ENCODE results near the gene CCDC82. TPM values are rescaled to one million over a fixed set of nuclear protein-coding genes. Genes with fewer than 3 reads are reported as not detected.
A peak's percentile ranks its signal among the peaks of the same experiment; 100 is the strongest.

The CCDC82 gene
- total RNA-seq, 1 donor from 2014 or later: 26.2 TPM

- DNase-seq (ENCODE audit: low read depth): peak; percentile 48
- Histone ChIP-seq H4K20me1 (ENCODE audit: insufficient read depth, low read length) (peaks cover 12% of the 10 kb centered on the region), H3K4me3 (ENCODE audit: insufficient read depth, low read depth, low read length) (peak overlapping the region; percentile 97), H3K36me3 (ENCODE audit: insufficient read depth, low read length) (no peaks in the 10 kb centered on the region), H3K9ac (ENCODE audit: low read length) (peak overlapping the region; percentile 99), H2AFZ (ENCODE audit: low read depth, low read length) (peak overlapping the region; percentile 31), H3K4me1 (ENCODE audit: insufficient read depth, low read length) (peaks cover 44% of the 10 kb centered on the region), H3K9me3 (ENCODE audit: insufficient read depth, low read depth, low read length) (no peaks in the 10 kb centered on the region), H3K27ac (ENCODE audit: low read depth, low read length) (peak overlapping the region; percentile 92), H3K4me2 (ENCODE audit: low read length) (peak overlapping the region; percentile 92), H3K27me3 (ENCODE audit: insufficient read depth, low read length) (no peaks in the 10 kb centered on the region), H3K79me2 (ENCODE audit: insufficient read depth, low read length) (peaks cover 57% of the 10 kb centered on the region)
- TF ChIP-seq EZH2 (IDR thresholded peaks at IDR 0.05; ENCODE audit: insufficient read depth, low read length): no peak
- peaks cover 36% of the 10 kb centered on the region for H3K4me1 Mint-ChIP-seq (ENCODE audit: low read depth, unreplicated experiment)
- H3K27me3 Mint-ChIP-seq (ENCODE audit: low read depth, unreplicated experiment): no peaks in the 10 kb centered on the region
- peak overlapping the region; percentile 21 for H3K27ac Mint-ChIP-seq (ENCODE audit: unreplicated experiment)
- peaks cover 7% of the 10 kb centered on the region for H3K36me3 Mint-ChIP-seq (ENCODE audit: low read depth, unreplicated experiment)
- peak overlapping the region; percentile 88 for H3K4me3 Mint-ChIP-seq (ENCODE audit: unreplicated experiment)
- H3K9me3 Mint-ChIP-seq (ENCODE audit: unreplicated experiment): no peaks in the 10 kb centered on the region
- no peak for FAIRE-seq
Observed at GRCh38 chr11:96342014-96342960, 47.4 kb downstream of the CCDC82 start.

- peaks cover 44% of the 10 kb centered on the region for H3K4me1 ChIP-seq (ENCODE audit: insufficient read depth, low read length)
- H3K27ac ChIP-seq (ENCODE audit: low read depth, low read length): peak overlapping the region; percentile 92
- peaks cover 66% of the 10 kb centered on the region for H3K79me2 ChIP-seq (ENCODE audit: insufficient read depth, low read length)
- H3K27ac Mint-ChIP-seq (ENCODE audit: unreplicated experiment): peak overlapping the region; percentile 53
- H3K4me3 ChIP-seq (ENCODE audit: insufficient read depth, low read depth, low read length): peak overlapping the region; percentile 97
- peak overlapping the region; percentile 88 for H3K4me3 Mint-ChIP-seq (ENCODE audit: unreplicated experiment)
- H2AFZ ChIP-seq (ENCODE audit: low read depth, low read length): no peak overlapping the region
- peak overlapping the region; percentile 92 for H3K4me2 ChIP-seq (ENCODE audit: low read length)
- H3K9ac ChIP-seq (ENCODE audit: low read length): peak overlapping the region; percentile 99
- peaks cover 41% of the 10 kb centered on the region for H3K4me1 Mint-ChIP-seq (ENCODE audit: low read depth, unreplicated experiment)
- H3K27me3 Mint-ChIP-seq (ENCODE audit: low read depth, unreplicated experiment): no peaks in the 10 kb centered on the region
- H3K9me3 ChIP-seq (ENCODE audit: insufficient read depth, low read depth, low read length): no peaks in the 10 kb centered on the region
- H3K9me3 Mint-ChIP-seq (ENCODE audit: unreplicated experiment): no peaks in the 10 kb centered on the region
- peaks cover 12% of the 10 kb centered on the region for H4K20me1 ChIP-seq (ENCODE audit: insufficient read depth, low read length)
- no peaks in the 10 kb centered on the region for H3K36me3 ChIP-seq (ENCODE audit: insufficient read depth, low read length)
- H3K36me3 Mint-ChIP-seq (ENCODE audit: low read depth, unreplicated experiment): peaks cover 7% of the 10 kb centered on the region
- no peak for TF ChIP-seq EZH2 (IDR thresholded peaks at IDR 0.05; ENCODE audit: insufficient read depth, low read length)
- TF ChIP-seq CTCF (IDR thresholded peaks at IDR 0.05; ENCODE audit: insufficient read depth, low read depth, low read length): peak; percentile 35
- no peaks in the 10 kb centered on the region for H3K27me3 ChIP-seq (ENCODE audit: insufficient read depth, low read length)
- DNase-seq (ENCODE audit: low read depth) (no peak), FAIRE-seq (no peak)
Observed at GRCh38 chr11:96341211-96342013, 48.3 kb downstream of the CCDC82 start.

GRCh38 chr11:96340555-96340885 is 49.2 kb downstream of the CCDC82 start:
- Histone ChIP-seq H3K4me1 (ENCODE audit: insufficient read depth, low read length) (peaks cover 44% of the 10 kb centered on the region), H3K36me3 (ENCODE audit: insufficient read depth, low read length) (no peaks in the 10 kb centered on the region), H3K4me3 (ENCODE audit: insufficient read depth, low read depth, low read length) (peak overlapping the region; percentile 97), H3K27ac (ENCODE audit: low read depth, low read length) (peak overlapping the region; percentile 92), H3K27me3 (ENCODE audit: insufficient read depth, low read length) (no peaks in the 10 kb centered on the region), H3K4me2 (ENCODE audit: low read length) (peak overlapping the region; percentile 92), H2AFZ (ENCODE audit: low read depth, low read length) (no peak overlapping the region), H3K9ac (ENCODE audit: low read length) (peak overlapping the region; percentile 99), H4K20me1 (ENCODE audit: insufficient read depth, low read length) (peaks cover 12% of the 10 kb centered on the region), H3K9me3 (ENCODE audit: insufficient read depth, low read depth, low read length) (no peaks in the 10 kb centered on the region), H3K79me2 (ENCODE audit: insufficient read depth, low read length) (peaks cover 74% of the 10 kb centered on the region)
- Mint-ChIP-seq H3K4me1 (ENCODE audit: low read depth, unreplicated experiment) (peaks cover 44% of the 10 kb centered on the region), H3K27me3 (ENCODE audit: low read depth, unreplicated experiment) (no peaks in the 10 kb centered on the region), H3K36me3 (ENCODE audit: low read depth, unreplicated experiment) (peaks cover 9% of the 10 kb centered on the region), H3K27ac (ENCODE audit: unreplicated experiment) (peak overlapping the region; percentile 41), H3K4me3 (ENCODE audit: unreplicated experiment) (peak overlapping the region; percentile 88), H3K9me3 (ENCODE audit: unreplicated experiment) (no peaks in the 10 kb centered on the region)
- DNase-seq (ENCODE audit: low read depth) (no peak), FAIRE-seq (no peak)
- TF ChIP-seq EZH2 (IDR thresholded peaks at IDR 0.05; ENCODE audit: insufficient read depth, low read length) (no peak), CTCF (IDR thresholded peaks at IDR 0.05; ENCODE audit: insufficient read depth, low read depth, low read length) (no peak)
